Suppressor macrophage (primary cell): Measurements from ENCODE around the gene ELMO1.

Source experiments
- DNase-seq, 4 experiments: peaks; one replicate each; pipeline ENCODE4 v3.0.0-alpha.2; 2020 to 2022

Gene ELMO1

DNA sequence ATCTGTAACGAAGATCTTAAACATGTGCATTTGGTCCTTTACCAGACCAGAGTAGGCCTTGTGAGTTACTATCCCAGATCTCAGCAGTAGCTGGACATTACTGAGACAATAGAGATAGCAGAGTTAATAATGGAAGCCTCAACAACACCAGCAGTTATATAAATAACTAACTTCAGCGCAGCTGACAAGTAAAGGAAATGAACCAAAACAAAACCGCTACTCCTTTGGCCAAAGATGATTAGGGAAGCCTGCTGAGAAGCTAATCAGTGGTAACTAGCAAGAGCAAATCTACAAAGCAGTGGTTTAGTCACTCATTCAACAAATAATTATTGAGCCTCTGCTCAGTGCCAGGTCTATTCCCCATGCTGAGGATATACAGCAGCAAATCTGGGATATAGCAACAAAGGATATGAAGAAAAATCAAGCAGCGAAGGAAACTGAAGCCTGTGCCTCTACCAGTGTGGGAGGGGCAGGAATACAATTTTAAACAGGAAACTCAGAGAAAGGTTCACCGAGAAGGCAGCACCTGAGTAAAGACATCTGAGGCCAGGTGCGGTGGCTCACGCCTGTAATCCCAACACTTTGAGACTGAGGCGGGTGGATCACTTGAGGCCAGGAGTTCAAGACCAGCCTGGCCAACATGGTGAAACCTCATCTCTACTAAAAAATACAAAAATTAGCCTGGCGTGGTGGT is 103.6 kb downstream of the ELMO1 start:
- DNase-seq = peak in 1 of 4 experiments; percentile 25

DNA sequence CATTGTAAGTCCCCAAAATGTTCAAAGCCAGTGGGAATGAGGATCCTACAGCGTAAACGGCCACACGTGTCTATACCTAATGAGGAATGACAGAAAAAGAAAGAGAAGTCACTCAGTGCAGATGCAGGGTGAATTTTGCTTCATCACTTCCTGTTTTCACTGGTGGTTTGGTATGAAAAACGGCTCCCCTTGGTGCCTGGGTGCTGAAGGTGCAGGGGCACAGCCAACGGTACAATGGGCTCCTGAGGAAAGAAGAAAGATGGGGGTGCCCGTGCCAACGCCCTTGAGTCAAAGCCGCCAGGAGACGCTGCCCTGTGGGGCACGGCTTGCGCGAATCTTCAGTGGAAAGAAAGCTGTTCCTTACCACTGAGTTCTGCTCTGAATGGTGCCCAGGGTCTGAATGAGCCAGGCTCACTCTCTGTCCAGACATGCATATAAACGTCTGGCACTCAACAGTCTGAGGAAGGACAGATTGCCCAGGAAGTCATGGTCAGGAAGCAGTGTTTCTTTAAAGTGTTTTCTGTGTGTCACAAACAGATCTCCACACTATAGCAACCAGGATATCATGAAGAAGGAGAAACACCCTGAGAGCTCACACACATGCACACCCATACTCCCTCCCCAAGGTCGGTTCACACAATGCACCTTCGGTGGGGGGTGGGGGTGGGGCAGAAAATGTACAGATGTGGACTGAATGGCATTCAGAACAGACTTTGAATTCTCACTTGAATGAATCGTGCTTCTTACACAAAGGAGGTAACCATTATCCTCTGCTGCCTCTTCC is 105.8 kb downstream of the ELMO1 start:
- peak; percentile 63 to 80 (median 74) for DNase-seq

DNA sequence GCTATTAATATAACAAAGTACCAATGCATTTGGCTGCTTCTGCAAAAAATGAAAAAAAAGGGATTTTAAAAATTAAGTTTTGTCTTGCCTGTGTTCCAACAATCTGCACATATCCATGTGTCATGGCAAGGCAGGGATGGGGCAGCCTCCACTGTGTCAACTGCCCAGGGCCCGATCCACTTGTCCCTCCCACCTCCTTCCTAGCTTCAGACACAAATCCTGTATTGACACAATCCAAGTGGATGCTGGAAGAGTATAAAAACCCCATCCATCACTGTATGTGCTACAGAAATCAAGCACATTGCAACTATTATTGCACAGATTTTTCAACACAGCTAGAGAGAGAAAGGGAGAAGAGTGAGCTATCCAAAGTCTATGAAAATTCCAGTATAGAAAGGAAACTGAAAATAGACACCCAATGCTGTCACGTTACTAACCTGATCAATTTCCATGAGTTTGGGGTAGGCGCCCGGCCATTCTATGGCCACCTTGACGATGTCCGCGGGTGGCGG is 106.4 kb downstream of the ELMO1 start:
- DNase-seq = peak in 1 of 4 experiments; percentile 11

DNA sequence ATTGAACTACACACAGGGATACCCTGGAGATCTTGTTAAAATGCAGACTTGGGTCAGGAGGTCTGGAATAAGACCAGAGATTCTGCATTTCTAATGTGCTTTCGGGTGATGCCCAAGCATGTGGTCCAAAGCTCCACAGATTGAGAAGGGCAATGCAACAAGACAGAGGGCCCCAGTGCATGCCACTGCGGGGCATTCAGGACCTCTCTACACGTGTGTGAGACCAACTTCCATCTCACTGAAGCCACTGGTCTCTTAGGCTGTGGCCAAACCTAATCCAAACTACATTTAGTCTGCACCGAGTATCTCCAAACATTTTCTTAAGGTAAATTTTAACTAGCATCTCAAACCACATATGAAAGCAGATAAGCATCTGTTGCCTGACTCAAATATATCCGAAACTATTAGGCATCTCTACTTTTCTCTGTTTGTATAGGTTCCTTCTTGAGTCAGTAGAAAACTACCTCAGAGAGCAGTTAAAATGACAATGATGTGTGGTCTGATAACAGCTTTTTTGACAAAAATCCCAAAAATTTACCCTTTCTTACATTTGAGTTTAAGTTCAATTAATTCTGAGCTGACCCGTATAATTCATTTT is 107.5 kb downstream of the ELMO1 start:
- DNase-seq = no peak

DNA sequence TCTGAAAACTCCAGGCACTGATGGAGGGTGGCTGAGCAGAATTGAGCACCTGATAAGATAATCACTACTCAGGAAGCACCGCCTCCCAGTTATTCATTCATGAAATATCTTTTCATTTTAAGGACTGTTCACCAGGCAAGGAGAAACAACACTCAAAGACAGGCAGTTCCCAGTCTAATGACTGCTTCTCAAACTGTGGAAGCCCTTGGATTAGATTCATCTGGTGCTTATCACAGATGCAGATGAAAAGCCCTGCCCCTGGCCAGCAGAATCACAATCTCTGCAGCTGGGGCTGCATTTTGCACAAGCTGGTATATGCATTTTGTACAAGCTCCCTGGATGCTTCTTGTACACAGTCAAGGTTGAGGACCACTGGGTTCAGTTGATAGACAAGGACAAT is 109.7 kb downstream of the ELMO1 start:
- DNase-seq = no peak

DNA sequence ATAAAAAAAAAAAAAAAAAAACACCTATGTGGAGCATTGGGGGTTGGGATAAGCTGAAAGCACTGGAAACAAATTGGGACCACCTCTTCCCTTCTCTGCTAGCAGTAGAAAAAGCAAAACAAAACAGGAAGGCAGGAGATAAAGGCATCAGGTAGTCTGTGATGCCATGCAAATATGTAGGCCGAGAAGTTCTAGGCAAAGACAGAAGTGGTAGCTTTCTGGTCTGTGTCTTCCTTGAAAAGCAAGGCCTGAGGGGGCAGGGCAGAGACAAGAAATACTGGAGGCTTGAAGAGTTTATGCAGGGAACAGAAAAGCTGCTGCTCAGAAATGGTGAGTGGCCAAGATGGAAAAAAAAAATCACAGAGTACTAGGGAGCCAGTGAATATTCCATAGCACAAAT is 111.1 kb downstream of the ELMO1 start:
- DNase-seq = no peak

DNA sequence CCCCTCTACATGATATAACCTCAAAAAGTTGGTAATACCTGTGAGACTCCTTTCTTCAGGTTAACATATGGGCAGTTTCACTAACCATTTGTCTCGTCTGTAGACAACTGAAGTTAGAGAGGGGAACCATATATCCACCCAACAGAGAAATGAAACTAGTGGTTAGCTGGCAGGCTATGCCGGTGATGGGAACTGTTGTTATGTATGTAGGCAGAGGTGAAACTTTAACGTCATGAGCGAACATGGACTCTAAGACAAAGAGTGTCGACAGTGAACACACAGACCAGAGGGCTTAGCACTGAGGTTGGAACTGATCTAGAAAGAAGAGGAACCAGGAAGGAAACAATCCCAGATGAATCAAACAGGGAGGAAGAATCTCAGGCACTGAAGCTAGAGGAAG is 112.4 kb downstream of the ELMO1 start:
- DNase-seq = peak; percentile 71 to 91 (median 82)

DNA sequence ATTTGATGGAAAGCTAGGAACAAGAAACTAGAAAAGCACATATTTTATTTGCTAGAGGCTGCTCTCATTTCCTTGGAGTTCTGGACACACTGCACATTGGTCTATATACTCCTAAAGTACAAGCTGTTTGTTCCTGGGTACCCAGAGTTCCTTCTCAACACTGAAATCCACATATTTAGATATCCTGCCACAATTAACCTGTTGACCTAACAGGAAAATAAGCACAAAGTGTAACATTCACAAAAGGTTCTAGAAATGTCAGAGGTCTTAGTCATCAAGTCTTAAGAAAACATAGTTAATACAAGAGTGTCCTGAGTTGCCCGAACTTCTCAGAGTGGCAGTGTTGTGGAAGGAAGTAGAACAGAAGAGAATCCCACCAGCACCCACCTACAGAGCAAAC is 115.6 kb downstream of the ELMO1 start:
- peak in 1 of 4 experiments; percentile 22 for DNase-seq

DNA sequence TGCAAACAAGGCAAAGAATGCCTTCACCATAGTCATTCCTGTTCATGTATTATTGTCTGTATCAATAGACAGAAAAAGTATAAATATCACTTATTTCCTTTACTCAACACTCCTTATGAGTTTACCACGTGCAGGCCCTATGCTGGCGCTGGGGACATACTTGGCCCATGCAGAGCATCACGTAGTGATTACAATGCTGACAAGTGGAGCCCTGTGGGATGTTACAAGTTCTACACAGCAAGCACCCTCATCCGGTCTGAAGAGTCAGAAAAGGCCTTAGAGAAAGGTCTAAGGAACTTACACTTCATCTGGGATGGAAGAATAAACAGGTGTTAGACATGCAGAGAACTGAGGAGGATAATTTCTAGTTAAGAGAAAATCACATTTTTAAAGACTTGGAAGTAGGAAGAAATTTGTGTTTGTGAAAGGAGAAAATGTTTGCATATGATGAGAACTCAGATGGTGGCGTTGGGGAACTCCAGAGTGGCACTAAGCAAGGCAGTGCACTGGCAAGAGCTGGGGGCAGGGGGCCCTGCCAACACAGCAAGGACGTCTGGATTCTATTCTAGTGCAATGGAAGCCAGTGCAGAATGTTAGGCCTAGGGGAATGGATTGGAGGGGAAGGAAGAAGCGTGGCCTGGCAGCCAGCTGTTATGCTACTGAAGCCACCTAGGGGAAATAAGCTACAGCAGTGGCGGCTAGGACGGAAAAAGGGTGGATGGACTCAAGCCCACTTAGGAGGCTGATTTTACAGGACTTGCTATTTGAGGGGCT is 116.2 kb downstream of the ELMO1 start:
- DNase-seq = no peak

DNA sequence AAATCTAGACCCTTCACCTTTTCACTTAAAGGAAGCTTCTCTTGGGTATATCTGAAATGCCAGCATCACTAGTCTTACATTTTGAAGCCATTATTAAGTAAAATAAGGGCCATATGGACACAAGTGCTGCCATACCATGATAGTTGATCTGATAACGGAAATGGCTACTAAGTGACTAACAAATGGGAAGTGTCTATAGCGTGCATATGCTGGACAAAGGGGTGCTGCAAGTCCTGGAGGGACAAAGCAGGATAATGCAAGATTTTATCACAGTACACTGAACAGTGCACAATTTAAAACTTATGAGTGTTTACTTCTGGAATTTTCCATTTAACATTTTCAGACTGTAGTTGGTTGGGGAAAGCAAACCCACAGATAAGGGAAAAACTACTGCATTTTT is 117.9 kb downstream of the ELMO1 start:
- no peak for DNase-seq

DNA sequence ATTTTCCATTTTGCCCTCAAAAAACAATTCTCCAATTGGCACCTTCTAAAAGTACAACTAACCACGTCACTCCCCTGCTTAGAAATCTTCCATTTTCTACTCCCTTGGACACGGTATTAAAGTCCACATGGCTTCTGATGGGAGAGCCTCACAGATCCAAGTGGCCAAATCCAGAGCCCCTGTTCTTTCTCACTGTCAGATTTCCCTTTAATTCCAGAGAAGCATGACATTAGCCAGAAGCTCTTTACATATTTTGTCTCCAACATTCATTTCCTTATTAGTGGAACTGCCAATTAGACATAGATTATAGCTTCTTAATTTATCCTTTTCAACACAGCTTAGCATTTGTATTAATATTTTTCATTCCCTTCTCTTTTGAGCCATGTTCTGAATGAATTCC is 118.7 kb downstream of the ELMO1 start:
- no peak for DNase-seq

DNA sequence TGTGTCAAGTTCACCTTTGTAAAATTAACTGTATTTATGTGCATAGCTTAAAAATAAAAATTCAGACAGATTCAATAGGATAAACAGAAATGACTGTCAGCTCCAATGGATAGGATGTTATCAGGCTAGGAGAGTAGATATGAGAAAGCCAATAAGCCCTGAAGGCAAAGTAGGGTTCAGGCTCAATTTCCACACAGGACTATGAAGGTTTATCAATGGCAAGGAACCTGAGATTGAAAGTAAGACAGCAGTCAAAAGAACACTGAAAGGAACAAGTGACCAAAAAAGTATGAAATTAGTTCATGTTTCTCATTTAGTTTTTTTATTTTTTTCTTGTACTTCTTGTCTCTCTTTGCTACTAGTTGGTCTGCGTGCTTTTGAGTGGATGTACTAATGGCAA is 121.4 kb downstream of the ELMO1 start:
- no peak for DNase-seq

DNA sequence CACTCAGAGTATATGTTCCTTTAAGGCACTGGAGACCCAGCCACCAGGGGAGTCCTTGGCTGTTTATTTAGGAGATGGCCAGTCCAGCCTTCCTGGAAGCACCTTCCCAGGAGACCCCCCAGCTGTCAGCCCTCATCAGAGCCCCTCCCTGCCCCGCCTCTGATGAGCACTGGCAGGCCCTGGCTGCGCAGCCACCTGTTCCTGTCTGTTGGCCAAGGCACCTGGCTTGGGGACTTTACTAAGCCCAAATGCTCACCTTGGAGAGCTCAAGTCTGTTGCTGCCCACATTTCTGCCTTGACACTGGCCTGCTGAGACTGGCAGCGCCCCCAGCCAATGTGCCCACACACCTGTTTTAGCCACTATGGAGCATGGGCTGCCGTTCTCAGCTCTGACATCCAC is 124.7 kb downstream of the ELMO1 start:
- no peak for DNase-seq

DNA sequence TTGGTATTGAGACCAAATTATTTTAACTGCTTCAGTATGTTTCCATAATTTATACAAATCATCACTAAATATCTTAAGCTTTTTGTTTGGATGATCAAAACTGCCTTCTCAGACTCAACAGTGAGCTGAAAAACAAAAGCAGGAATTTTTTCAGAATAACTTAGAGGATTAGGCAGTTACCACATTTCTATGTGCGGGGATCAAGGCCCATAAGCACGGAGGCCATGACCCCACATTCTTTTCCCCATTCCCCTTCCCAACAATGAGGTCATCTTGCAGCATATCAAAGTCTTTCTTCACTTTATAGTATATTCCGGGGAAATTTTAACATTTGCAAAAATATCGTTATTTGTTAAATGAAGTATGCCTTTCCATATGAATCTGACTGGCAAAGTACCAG is 125.8 kb downstream of the ELMO1 start:
- no peak for DNase-seq

DNA sequence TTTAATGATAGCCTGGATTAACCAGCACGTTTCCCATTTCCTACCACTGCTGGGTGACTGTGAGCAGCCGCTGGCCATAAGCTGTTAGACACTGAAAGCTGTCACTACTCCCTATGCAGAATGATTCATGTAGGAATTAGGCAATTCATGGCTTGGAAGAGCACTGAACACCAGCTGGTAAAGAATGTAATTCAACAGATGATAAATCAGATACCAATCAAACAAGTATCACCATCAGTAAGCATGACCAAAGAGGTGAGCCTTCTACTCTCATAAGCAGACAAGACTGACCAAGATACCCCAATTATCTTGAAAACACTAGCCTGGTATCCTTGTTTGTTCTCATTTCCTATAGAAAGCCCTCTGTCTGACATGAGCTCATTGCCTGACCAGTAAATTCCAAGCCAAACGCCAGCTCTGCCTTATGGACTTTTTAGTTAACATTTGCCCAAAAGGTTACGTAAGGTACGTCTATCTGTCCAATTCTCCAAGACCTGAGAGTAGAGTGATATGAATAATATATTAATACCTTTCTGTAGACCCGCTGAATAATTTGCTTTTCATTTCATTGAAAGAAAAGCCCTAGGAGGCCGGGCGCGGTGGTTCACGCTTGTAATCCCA is 127.7 kb downstream of the ELMO1 start:
- DNase-seq = peak; percentile 48 to 69 (median 62)

DNA sequence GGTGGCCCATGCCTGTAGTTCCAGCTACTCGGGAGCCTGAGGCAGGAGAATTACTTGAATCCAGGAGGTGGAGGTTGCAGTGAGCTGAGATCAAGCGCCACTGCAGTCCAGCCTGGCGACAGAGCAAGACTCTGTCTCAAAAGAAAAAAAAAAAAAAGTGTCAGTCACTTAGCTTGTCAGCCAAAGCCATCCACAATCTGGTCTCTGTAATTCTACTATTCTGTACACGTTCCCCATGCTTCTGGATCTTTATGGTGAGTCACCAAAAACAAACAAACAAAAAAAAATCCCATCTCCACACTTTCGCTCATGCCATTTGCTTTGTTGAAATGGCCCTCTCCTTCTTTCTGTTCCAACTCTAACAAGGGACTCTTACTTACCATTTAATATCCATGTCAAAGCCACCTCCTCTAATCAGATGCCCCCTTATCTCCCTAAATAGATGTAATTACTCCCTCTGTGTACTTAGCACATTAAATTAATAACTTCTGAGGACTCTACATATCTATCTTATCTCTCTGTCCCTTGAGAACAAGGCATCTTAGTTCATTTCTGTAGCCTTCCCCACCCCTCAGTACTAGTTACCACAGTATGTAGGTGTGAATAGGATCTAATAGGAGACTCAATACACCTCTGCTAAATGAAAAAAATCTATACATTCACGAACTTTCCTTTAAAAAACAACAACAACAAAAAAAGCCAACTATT is 128.4 kb downstream of the ELMO1 start:
- DNase-seq = no peak

DNA sequence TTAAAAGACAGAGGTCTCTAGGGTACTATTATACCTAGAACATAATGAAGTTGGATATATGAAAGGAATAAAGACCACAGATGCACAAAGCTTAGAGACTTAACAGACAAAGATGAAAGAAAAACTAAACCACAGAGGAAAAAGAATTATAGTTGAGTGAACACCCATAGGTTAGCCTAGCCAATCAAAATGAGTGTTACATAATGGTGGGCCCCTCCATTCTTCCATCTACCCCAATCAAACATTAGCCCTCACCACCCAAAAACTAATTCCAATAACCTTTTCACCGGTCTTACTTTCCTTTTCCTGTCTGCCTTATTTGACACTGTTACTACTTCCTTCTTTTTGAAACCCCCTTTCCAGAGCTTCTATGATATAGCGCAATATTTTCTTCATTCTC is 130.1 kb downstream of the ELMO1 start:
- DNase-seq = peak in 2 of 4 experiments; percentile 12 to 21

DNA sequence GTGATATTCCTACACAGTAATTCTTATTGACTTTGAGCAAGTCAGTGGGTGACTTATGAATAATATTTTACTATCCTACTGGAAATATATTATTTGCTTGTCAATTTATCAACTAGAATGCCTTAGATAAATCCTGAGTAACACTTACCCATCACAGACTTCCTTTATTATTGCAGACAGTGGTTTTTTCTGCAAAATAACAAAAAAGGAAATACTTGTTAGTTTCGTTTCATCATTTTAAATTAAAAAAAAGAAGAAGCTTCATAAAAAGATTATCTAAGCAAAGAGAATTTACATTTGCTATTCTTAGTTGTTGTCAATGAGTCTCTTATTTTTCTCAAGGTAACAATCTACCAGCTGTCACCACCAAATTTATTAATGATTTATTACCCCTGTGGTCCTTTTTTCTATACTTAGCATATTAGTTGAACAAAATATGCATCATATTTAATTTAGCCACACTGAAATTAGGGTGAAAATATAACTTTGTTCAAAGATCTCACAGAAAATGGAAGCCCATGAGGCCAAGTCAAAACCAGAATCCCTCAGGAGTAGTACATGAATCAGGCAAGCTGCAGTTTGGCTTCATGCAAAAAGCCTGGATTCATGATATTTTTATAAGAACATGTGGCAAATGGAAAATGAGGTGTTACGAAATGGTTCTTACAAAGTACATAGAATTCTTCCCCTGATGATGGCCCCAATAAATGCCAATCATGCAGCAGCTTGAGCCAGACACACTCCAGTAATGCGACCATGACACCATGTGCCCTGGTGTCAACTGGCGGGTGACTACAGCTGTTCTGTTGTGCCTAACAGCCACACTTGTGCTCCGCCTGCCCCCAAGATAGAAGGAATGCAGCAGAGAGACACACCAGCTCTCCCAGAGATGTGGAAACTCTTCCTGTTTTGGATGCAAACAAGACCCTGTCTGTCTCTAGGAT is 132.6 kb downstream of the ELMO1 start:
- peak in 3 of 4 experiments; percentile 6 to 74 (median 67) for DNase-seq

DNA sequence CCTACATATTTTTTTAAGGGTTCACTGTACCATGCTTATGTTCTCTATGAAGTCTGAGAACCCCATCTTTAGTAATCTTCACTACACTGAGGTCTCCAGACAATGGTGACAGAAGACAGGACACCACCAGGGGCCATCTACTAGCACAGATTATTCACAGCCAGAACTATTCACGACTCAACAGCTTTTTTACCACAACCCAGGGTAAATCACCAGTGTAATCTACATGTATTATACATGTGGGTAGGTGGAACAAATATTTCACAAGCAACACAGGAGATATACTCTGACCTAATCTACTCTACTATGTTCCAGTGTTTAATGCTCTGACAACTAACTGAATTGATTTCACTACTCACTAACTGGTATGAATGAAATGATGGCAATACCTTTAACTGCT is 136.1 kb downstream of the ELMO1 start:
- DNase-seq = no peak

DNA sequence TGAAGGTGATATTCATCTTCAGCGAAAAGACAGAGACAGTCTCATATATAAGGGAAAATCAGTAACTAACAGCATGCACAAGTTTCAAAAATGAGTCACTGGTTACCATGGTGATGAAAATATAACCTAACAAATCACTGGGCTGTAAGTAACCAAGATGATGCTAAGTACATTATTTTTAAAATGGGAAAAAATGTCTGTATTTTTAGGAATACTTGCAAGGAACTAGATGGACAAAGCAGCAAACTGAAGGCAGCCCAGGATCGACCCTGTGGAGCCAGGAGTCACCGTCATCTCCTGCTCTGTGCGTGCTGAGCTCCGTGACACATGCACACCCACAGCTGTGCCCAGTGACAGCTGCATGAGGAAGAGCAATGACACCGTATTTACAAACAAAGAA is 137.3 kb downstream of the ELMO1 start:
- peak; percentile 76 to 88 (median 83) for DNase-seq
